ENCODE results near the gene GMCL2. TPM values are rescaled to one million over a fixed set of nuclear protein-coding genes. Genes with fewer than 3 reads are reported as not detected.

The GMCL2 gene
- total RNA-seq, 1 experiment from 2014 or later: not detected

DNA sequence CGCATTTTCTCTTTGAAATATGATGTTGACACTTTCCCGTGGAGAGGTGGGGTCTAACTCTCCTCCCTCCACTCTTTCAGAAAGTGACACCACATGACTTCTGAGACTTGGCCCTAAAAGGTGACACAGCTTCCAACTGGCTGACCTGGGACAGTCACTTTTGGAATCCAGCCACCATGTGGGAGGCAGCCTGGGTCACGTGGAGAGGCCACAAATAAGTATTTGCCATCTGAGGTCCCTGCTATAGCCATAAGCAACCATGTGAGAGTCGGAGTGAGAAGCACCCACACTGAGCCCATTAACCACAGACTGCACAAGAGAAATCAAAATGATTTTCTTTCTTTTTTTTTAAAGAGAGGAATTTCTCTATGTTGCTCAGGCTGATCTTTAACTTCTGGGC is 49.5 kb upstream of the GMCL2 start:
- Mint-ChIP-seq H3K9me3 (no peaks in the 10 kb centered on the region; a peak in 1 of 5 replicates), H3K27me3 (ENCODE audit: low read depth) (peaks cover 1% of the 10 kb centered on the region; the same call in 1 of the 2 replicates), H3K36me3 (ENCODE audit: insufficient read depth in 1 of 3, low read depth in 3 of 3) (peaks cover 0 to 1% (median under 1%) of the 10 kb centered on the region in 3 experiments; a peak in 2 of 7 replicates), H3K4me3 (no peak overlapping the region), H3K27ac (no peak overlapping the region), H3K4me1 (peaks cover 12 to 18% of the 10 kb centered on the region in 2 experiments)
- no peaks in the 10 kb centered on the region for H3K79me2 ChIP-seq (ENCODE audit: insufficient read depth, low read length)
- H3K9ac ChIP-seq (ENCODE audit: extremely low read depth, insufficient read length, low read length): no peak overlapping the region
- no peak overlapping the region for H2AK5ac ChIP-seq (ENCODE audit: insufficient read length, low read length)
- no peak for DNase-seq
- peaks cover 7% of the 10 kb centered on the region for H3K23me2 ChIP-seq (ENCODE audit: insufficient read length, low read depth, low read length, poor library complexity, severe bottlenecking)
- no peak overlapping the region for H2AFZ ChIP-seq (ENCODE audit: low read length)
- no peak overlapping the region for H3T11ph ChIP-seq (ENCODE audit: low read length)
- no peaks in the 10 kb centered on the region for H3K4me1 ChIP-seq (ENCODE audit: insufficient read depth, low read length)
- no CpG with 5 or more reads among the region's 4 CpGs for WGBS (ENCODE audit: extremely low coverage, insufficient read length, low lambda C conversion rate)
- no peak overlapping the region for H3K14ac ChIP-seq (ENCODE audit: insufficient read depth, low read length)
- no peaks in the 10 kb centered on the region for H3K9me3 ChIP-seq (ENCODE audit: control insufficient read depth, low read depth, low read length)
- H2BK120ac ChIP-seq (ENCODE audit: low read depth, low read length, poor library complexity, severe bottlenecking): no peak overlapping the region
- H2BK15ac ChIP-seq (ENCODE audit: low read depth, low read length): no peak overlapping the region
- H4K91ac ChIP-seq (ENCODE audit: insufficient read length, low read depth, low read length): no peak overlapping the region
- no peak overlapping the region for H4K5ac ChIP-seq (ENCODE audit: insufficient read length, low read depth, low read length)
- no peaks in the 10 kb centered on the region for H3K27me3 ChIP-seq (ENCODE audit: insufficient read depth, low read length)
- no peaks in the 10 kb centered on the region for H3K79me1 ChIP-seq (ENCODE audit: insufficient read depth, low read depth, low read length, poor library complexity, severe bottlenecking)
- H2BK5ac ChIP-seq (ENCODE audit: insufficient read length, low read length): no peak overlapping the region
- H4K20me1 ChIP-seq (ENCODE audit: control insufficient read depth, insufficient read depth, insufficient read length): no peaks in the 10 kb centered on the region
- no peak overlapping the region for H3K18ac ChIP-seq (ENCODE audit: insufficient read length, low read depth, low read length)
- H2BK20ac ChIP-seq (ENCODE audit: low read depth, low read length, poor library complexity, severe bottlenecking): no peak overlapping the region
- H3K23ac ChIP-seq (ENCODE audit: insufficient read length, low read depth, low read length): no peak overlapping the region
- H3K27ac ChIP-seq (ENCODE audit: insufficient read length, low read depth, low read length): no peak overlapping the region
- TF ChIP-seq, protein P1, sequence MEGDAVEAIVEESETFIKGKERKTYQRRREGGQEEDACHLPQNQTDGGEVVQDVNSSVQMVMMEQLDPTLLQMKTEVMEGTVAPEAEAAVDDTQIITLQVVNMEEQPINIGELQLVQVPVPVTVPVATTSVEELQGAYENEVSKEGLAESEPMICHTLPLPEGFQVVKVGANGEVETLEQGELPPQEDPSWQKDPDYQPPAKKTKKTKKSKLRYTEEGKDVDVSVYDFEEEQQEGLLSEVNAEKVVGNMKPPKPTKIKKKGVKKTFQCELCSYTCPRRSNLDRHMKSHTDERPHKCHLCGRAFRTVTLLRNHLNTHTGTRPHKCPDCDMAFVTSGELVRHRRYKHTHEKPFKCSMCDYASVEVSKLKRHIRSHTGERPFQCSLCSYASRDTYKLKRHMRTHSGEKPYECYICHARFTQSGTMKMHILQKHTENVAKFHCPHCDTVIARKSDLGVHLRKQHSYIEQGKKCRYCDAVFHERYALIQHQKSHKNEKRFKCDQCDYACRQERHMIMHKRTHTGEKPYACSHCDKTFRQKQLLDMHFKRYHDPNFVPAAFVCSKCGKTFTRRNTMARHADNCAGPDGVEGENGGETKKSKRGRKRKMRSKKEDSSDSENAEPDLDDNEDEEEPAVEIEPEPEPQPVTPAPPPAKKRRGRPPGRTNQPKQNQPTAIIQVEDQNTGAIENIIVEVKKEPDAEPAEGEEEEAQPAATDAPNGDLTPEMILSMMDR (conservative IDR thresholded peaks at IDR 0.05): no peak
- H3K4ac ChIP-seq (ENCODE audit: low read depth, low read length): no peak overlapping the region
- no peak overlapping the region for H4K8ac ChIP-seq (replicated peaks; ENCODE audit: insufficient read length, low read depth, low read length)
- H3K4me2 ChIP-seq (ENCODE audit: insufficient read depth, insufficient read length, low read length): no peak overlapping the region
- no peak overlapping the region for H3K56ac ChIP-seq (ENCODE audit: insufficient read length, low read depth, low read length)
- no peak overlapping the region for H2BK12ac ChIP-seq (ENCODE audit: insufficient read length, low read depth, low read length)

Measured in H9 (cell line).